Measurements from ENCODE around the gene CEP112.

GRCh38 chr17:65593855-65594845 is 597.8 kb downstream of the CEP112 start:
- no peak for TF ChIP-seq CTCF (IDR thresholded peaks at IDR 0.05)
- no peak for TF ChIP-seq POLR2A (IDR thresholded peaks at IDR 0.05)
